Spleen (tissue), 11 donors: ENCODE results near the gene MRPL21. TPM values are rescaled to one million over a fixed set of nuclear protein-coding genes. Genes with fewer than 3 reads are reported as not detected.

Experiments used
- DNase-seq: peaks from one replicate; pipeline ENCODE4 v3.0.0-alpha.2; 2020
- H3K27ac ChIP-seq, 8 donors: fragments of 200-600 bp; sonication (generic) in 7 of 8; 1 replicate in 4 of 8; 2 replicates in 4 of 8; pipeline versions ENCODE4 v1.5.0 to v1.8.0; 2016 to 2021; ENCODE audit warnings: inconsistent platforms in 4 of 8, mild to moderate bottlenecking in 4 of 8, moderate library complexity in 1 of 8
- H3K27me3 ChIP-seq, 7 donors: fragments of 200-600 bp; sonication (generic) in 6 of 7; replicated peaks in 1 of 7; 1 replicate in 4 of 7; 2 replicates in 3 of 7; pipeline versions ENCODE4 v1.5.0 to v1.8.0; 2016 to 2021; ENCODE audit warnings: inconsistent platforms in 3 of 7, mild to moderate bottlenecking in 1 of 7
- H3K36me3 ChIP-seq, 6 donors: fragments of 200-600 bp; sonication (generic) in 5 of 6; 1 replicate in 4 of 6; 2 replicates in 2 of 6; pipeline versions ENCODE4 v1.5.0 to v1.8.0; 2016 to 2021; ENCODE audit warnings: inconsistent platforms in 2 of 6
- H3K4me1 ChIP-seq, 6 donors: fragments of 200-600 bp; sonication (generic) in 5 of 6; 1 replicate in 3 of 6; 2 replicates in 3 of 6; pipeline versions ENCODE4 v1.5.0 to v1.8.0; 2016 to 2021; ENCODE audit warnings: inconsistent platforms in 3 of 6
- H3K4me3 ChIP-seq, 8 donors: fragments of 200-600 bp; sonication (generic) in 7 of 8; 1 replicate in 4 of 8; 2 replicates in 4 of 8; pipeline versions ENCODE4 v1.5.0 to v1.8.0; 2016 to 2021; ENCODE audit warnings: inconsistent platforms in 4 of 8, mild to moderate bottlenecking in 4 of 8, moderate library complexity in 2 of 8
- H3K9me3 ChIP-seq, 8 donors: fragments of 200-600 bp; sonication (generic) in 7 of 8; 1 replicate in 4 of 8; 2 replicates in 4 of 8; pipeline versions ENCODE4 v1.5.0 to v1.8.0; 2016 to 2021; ENCODE audit warnings: inconsistent platforms in 4 of 8
- POLR2A ChIP-seq, 3 donors: fragments of 450-650 bp; IDR thresholded peaks; one replicate each; pipeline ENCODE4 v1.5.1; 2017; ENCODE audit warnings: antibody characterized with exemption in 3 of 3, mild to moderate bottlenecking in 1 of 3
- POLR2AphosphoS5 ChIP-seq, 3 donors: sonication (generic); formaldehyde crosslinking; IDR thresholded peaks; one replicate each; pipeline ENCODE4 v1.5.1; 2017; ENCODE audit warnings: antibody characterized with exemption in 3 of 3
- WGBS, 5 donors: extraction: QIAGEN DNeasy Blood & Tissue Kit in 3 of 5; methylation state at CpG; one replicate each; pipeline versions ENCODE4 v1.1.5 to v1.1.7; 2013 to 2018; 5-methylcytosine and 5-hydroxymethylcytosine counted together
- intact Hi-C: fragments of 100-400 bp; cut with DNase I; formaldehyde crosslinking; loops from one replicate; pipeline ENCODE4 v1.15.0; 2023; ENCODE audit warnings: low total_unique reads
- polyA plus RNA-seq, 3 donors: library from polyadenylated mRNA; stranded (reverse); fragments of 200-250 nt; gene quantifications; one replicate each; pipeline ENCODE4 v1.2.1, GENCODE V29; 2013
- total RNA-seq, 7 donors: library from RNA; depleted of rRNA in 3 of 7; stranded (reverse); fragments of >200 nt in 3 of 7; fragmentation: NEBNext Ultra II Directional in 4 of 7; extraction: Animal tissue kit (Norgen Biotek cat#: 25700) in 4 of 7; gene quantifications; one replicate each; pipeline versions ENCODE4 v1.1.0 to v1.2.1, GENCODE V29; 2016 to 2021
- TF ChIP-seq, protein P1 (sequence below), 11 experiments: fragments of 200-600 bp in 7 of 11; fragments of 450-650 bp in 4 of 11; sonication (generic) in 4 of 11; IDR thresholded peaks in 8 of 11; conservative IDR thresholded peaks in 3 of 11; 1 replicate in 7 of 11; 2 replicates in 4 of 11; pipeline versions ENCODE4 v1.4.0 to v1.8.0; 2016 to 2021; ENCODE audit warnings: antibody characterized with exemption in 11 of 11, inconsistent platforms in 4 of 11, mild to moderate bottlenecking in 1 of 11
- donor health status: healthy with polysubstance abuse.
- donor health status: DM: no; HTN: no; CAD: no; lungs with moderate emphysema.
- donor health status: DM: no; HTN: no; CAD: no.
- donor health status: Bipolar disorder and iron deficiency.
- donor health status: healthy.
- donor health status: DM: no; HTN: no; CAD: no.
- donor health status: DM: yes; HTN: yes; CAD: no.

MRPL21 gene
- total and polyA plus RNA-seq, 10 donors: 11.2 to 81.0 (median 34.0) TPM

DNA sequence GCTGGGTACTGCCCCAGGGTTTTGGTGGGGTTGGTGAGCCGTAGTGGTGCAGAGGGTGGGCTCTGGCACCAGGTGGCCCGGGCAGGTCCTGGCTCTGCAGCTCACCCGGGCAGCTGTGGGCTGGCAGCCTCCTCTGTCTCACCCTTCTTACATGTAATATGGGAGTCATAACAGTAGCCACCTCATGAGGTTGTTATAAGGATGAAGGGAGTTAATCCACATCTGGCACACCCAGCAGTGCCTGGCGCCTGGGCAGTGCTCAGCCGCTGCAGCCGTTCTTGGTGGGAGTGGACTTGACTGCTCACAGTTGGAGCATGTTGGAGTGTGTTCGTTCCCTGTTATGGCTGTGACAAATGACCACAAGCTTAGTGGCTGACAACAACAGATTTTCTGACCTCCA lies 28.7 kb upstream of the MRPL21 start:
- Histone ChIP-seq H3K27ac (no peak overlapping the region), H3K4me1 (peaks cover 0 to 17% (median 14%) of the 10 kb centered on the region in 6 donors), H3K4me3 (no peak overlapping the region), H3K27me3 (no peaks in the 10 kb centered on the region), H3K36me3 (peaks cover 0 to 100% (median 81%) of the 10 kb centered on the region in 6 donors), H3K9me3 (no peaks in the 10 kb centered on the region)
- DNase-seq: peak; percentile 45
- intact Hi-C loops: no loop called here
- 90 to 95% (median 93%) methylated on average over 7 of the region's 7 CpGs for WGBS, 5 donors
- TF ChIP-seq, protein P1, sequence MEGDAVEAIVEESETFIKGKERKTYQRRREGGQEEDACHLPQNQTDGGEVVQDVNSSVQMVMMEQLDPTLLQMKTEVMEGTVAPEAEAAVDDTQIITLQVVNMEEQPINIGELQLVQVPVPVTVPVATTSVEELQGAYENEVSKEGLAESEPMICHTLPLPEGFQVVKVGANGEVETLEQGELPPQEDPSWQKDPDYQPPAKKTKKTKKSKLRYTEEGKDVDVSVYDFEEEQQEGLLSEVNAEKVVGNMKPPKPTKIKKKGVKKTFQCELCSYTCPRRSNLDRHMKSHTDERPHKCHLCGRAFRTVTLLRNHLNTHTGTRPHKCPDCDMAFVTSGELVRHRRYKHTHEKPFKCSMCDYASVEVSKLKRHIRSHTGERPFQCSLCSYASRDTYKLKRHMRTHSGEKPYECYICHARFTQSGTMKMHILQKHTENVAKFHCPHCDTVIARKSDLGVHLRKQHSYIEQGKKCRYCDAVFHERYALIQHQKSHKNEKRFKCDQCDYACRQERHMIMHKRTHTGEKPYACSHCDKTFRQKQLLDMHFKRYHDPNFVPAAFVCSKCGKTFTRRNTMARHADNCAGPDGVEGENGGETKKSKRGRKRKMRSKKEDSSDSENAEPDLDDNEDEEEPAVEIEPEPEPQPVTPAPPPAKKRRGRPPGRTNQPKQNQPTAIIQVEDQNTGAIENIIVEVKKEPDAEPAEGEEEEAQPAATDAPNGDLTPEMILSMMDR (IDR thresholded peaks at IDR 0.05 in 8 of 11, conservative IDR thresholded peaks at IDR 0.05 in 3 of 11): no peak
- TF ChIP-seq POLR2A (IDR thresholded peaks at IDR 0.05) (no peak), POLR2AphosphoS5 (IDR thresholded peaks at IDR 0.05) (no peak)

DNA sequence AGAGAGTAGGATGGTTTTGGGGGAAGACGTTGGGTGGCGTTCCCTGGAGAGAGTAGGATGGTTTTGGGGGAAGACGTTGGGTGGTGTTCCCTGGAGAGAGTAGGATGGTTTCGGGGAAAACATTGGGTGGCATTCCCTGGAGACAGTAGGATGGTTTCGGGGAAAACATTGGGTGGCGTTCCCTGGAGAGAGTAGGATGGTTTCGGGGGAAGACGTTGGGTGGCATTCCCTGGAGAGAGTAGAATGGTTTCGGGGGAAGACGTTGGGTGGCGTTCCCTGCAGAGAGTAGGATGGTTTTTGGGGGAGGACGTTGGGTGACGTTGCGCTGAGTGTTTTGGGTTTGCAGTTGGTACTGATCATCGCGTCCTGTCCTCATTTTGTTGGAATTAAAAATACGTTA lies 28.3 kb upstream of the MRPL21 start:
- no peaks in the 10 kb centered on the region for H3K27me3 ChIP-seq
- 87 to 94% (median 92%) methylated on average over 17 of the region's 17 CpGs for WGBS, 5 donors
- peaks cover 0 to 22% (median 18%) of the 10 kb centered on the region in 6 donors for H3K4me1 ChIP-seq
- intact Hi-C loops: no loop called here
- TF ChIP-seq POLR2AphosphoS5 (IDR thresholded peaks at IDR 0.05): no peak
- peaks cover 0 to 2% (median under 1%) of the 10 kb centered on the region in 8 donors for H3K9me3 ChIP-seq
- no peak overlapping the region for H3K27ac ChIP-seq
- H3K4me3 ChIP-seq: no peak overlapping the region
- DNase-seq: peak; percentile 17
- H3K36me3 ChIP-seq: peaks cover 0 to 100% (median 77%) of the 10 kb centered on the region in 6 donors

DNA sequence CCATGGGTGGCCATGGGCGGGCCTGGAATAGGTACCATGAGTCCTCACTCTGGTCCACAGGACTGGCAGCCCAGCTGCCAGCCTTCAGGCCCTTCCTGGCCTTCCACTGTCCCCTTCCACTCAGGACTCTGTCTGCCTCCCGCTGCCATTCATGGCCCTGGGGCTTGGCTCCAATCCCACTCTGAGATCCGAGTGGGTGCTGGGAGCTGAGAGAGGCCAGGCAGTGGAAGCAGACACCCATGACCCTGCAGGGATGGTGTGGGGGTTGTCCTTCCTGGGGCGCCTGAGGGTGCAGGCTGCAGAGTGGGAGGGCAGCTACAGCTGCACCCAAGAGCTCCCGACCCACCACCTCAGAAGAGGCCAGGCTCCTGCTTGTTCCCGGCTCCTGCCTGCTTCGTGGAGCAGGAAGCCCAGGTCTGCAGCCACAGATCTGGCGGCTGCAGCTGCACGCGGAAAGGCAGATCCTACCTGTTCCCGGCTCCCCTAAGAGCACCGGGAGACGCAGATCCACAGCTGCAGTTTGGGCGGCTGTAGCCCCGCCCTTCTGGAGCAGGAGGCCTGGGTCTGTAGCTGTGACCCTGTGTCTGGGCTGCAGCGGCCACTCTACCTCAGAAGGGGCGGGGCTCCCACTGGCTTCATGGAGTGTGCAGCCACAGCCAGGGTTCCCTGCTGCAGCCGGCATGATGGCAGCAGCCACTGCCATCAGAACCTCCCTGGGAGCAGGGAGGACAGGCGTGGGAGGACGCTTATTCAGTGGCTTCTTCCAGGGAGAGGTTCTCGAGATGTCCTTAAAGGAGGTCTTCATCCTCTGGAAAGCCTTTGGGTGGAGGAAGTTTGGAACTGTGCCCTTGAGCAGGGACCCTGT lies 27.6 kb upstream of the MRPL21 start:
- TF ChIP-seq POLR2AphosphoS5 (IDR thresholded peaks at IDR 0.05) (peak in 1 of 3 donors; percentile 25), POLR2A (IDR thresholded peaks at IDR 0.05) (no peak)
- TF ChIP-seq, protein P1 (IDR thresholded peaks at IDR 0.05 in 8 of 11, conservative IDR thresholded peaks at IDR 0.05 in 3 of 11): no peak
- peak; percentile 48 for DNase-seq
- Histone ChIP-seq H3K27me3 (no peaks in the 10 kb centered on the region), H3K4me1 (peaks cover 0 to 23% (median 19%) of the 10 kb centered on the region in 6 donors), H3K9me3 (peaks cover 0 to 9% (median 7%) of the 10 kb centered on the region in 8 donors), H3K36me3 (peaks cover 0 to 100% (median 75%) of the 10 kb centered on the region in 6 donors), H3K4me3 (no peak overlapping the region), H3K27ac (no peak overlapping the region)
- intact Hi-C loops: no loop called here
- 91 to 96% (median 94%) methylated on average over 12 to 21 of the region's 21 CpGs for WGBS, 5 donors

DNA sequence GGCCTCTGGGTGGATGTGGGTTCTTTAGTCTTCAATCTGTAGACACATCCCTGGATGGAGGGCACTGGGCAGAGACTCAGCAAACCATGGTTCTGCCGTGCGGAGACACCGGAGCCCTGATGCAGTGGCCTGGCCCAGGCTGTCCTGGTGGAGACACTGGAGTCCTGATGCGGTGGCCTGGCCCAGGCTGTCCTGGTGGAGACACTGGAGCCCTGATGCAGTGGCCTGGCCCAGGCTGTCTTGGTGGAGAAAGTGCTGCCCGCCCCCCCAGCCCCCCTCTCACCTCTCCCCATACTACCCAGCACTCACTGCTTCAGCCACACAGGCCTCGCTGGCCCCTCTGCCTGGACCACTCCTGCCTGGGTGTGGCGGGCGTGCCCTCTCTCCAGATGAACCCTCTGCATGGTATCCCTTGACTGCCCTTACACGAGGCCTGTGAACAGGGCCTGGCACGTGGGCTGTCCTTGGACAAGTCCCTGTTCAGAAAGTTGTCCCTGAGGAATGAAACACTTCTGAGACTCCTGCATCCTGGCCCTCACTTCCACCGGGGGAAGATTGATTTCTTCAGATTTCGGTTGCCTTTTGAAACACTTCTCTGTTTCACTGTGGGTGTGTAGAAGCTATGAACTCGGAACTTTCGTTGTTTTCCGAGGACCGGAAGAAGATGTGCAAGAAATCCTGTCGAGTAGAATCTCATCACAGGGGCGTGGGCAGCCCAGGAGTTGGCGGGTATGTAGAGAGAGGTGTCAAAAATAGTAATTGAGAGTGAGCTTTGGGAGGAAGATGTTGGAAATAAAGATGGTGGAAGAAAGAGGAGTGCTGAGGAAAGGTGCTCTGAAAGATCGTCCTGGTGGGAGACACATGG lies 26.3 kb upstream of the MRPL21 start:
- 84 to 91% (median 89%) methylated on average over 19 to 20 of the region's 20 CpGs for WGBS, 5 donors
- TF ChIP-seq POLR2A (IDR thresholded peaks at IDR 0.05) (no peak), POLR2AphosphoS5 (IDR thresholded peaks at IDR 0.05) (peak in 1 of 3 donors; percentile 9)
- TF ChIP-seq, protein P1 (IDR thresholded peaks at IDR 0.05 in 8 of 11, conservative IDR thresholded peaks at IDR 0.05 in 3 of 11): no peak
- Histone ChIP-seq H3K4me3 (no peak overlapping the region), H3K36me3 (peaks cover 4 to 100% (median 76%) of the 10 kb centered on the region in 6 donors), H3K4me1 (peaks cover 0 to 23% (median 19%) of the 10 kb centered on the region in 6 donors), H3K27ac (peak overlapping the region in 2 of 8 donors; percentile 13 to 55), H3K9me3 (peaks cover 0 to 21% (median 20%) of the 10 kb centered on the region in 8 donors), H3K27me3 (no peaks in the 10 kb centered on the region)
- intact Hi-C loops: no loop called here
- DNase-seq: peak; percentile 20
